GM19328 (cell line): ENCODE results near the gene FAM20C.
"Not testable (repeated sequence)": the region's sequence is repeated elsewhere in the genome, so short reads cannot be mapped to it uniquely, and the experiment has no call there.

Source experiments
- ATAC-seq: cut with Tn5 transposase; IDR thresholded peaks from one replicate; pipeline ENCODE4 v1.9.1; 2021; ENCODE audit warnings: mild to moderate bottlenecking, moderate library complexity; ENCODE audit not compliant: unreplicated experiment

Gene FAM20C

DNA sequence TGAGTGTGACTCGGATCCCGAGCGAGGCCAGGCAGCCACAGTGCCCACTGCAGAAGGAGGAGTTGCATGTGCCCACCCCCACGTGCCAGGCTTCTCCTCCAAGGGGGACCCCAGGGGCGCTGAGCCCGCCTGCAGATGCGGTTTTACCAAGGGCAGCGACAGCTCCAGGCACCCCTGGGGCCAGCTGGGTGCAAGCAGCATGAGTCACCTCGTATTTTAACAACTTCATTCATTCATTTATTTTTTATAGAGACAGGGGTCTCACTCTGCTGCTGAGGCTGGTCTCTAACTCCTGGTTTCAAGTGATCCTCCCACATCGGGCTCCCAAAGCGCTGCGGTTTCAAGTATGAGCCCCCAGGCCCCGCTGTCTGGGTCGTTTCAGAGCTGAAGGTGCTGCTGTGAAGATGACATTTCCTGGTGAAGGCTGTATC is 96.3 kb downstream of the FAM20C start:
- ATAC-seq = no peak

GRCh38 chr7:289209-289755 is 96.9 kb downstream of the FAM20C start:
- ATAC-seq = no peak

- ATAC-seq = no peak
These were observed 97.6 kb downstream of the FAM20C start, which contains the start of gene FOXL3 for GRCh38 chr7:289756-290553. Gene FOXL3 (plus strand): TSS chr7:290170. CDS start chr7:290170, 0 bp downstream.

DNA sequence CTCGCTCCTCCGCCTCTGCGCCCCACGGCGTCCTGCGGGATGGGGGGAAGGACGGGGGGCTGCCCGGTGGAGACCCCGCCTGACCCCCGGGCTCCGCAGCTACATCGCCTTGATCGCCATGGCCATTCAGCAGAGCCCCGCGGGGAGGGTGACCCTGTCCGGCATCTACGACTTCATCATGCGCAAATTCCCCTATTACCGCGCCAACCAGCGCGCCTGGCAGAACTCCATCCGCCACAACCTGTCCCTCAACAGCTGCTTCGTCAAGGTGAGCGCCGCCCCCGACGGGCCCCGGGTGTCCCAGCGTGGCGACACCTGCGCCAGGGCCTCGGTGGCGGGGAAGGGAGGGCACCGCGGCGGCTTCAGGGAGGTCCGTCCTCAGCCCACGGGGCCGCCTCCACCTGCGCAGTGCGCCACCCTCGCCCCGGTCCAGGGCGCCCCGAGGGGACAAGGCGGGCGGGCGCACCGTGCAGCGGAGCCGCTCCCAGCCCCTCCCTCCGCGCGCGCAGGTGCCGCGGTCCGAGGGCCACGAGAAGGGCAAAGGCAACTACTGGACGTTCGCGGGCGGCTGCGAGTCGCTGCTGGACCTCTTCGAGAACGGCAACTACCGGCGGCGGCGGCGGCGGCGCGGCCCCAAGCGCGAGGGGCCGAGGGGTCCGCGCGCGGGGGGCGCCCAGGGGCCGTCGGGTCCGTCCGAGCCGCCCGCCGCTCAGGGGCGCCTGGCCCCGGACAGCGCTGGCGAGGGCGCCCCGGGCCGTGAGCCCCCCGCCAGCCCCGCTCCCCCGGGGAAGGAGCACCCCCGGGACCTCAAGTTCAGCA is 98.4 kb downstream of the FAM20C start:
- ATAC-seq = no peak

DNA sequence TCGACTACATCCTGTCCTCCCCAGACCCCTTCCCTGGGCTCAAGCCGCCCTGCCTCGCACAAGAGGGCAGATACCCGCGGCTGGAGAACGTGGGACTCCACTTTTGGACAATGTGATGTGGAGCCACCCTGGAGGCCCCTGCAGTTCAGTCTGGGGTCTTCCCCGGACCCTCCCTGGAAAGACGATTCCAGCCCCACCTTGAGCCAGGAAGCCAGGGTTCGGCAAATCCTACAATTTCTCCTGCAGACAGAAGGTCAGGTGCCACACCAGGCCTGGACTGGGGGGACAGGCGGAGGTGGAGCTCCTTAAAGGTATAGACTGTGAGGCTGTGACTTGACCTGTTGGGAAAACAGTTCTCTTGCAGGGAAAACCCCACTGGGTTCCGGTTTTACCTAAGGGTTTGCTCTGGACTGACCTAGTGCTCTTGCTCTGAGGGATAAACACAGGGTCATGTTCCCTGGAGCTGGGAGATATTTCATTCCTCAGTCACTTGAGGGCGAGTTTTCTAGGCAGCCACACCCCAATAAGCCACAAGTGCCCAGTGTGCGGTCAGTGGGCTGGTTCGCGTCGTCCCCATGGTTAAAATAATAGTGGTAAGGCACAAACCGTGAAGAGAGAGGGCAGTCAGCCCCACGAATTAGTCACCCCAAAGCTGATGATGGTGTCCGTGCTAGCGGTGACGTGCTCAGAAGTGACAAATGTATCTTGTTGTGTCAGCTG is 99.2 kb downstream of the FAM20C start:
- ATAC-seq = no peak

DNA sequence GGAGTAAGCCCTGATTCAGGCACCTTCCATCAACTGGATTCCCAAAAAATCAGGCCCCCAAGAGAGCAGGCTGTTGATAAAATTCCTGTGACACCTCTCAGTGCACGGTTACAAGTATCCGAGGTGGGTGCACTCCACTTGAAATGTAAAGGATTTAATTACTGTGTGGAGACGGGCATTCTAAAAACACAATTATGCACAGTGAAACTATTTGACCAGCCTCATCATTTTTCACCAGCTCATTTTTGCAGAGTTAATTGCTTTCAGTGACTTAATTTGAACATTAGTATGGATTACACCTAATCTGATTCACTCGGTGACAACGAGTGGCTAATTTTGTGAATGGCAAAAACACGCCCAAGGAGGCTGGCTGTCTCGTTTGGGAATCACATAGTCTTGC is 99.9 kb downstream of the FAM20C start:
- no peak for ATAC-seq

GRCh38 chr7:292826-293225 is 100.5 kb downstream of the FAM20C start:
- no peak for ATAC-seq

DNA sequence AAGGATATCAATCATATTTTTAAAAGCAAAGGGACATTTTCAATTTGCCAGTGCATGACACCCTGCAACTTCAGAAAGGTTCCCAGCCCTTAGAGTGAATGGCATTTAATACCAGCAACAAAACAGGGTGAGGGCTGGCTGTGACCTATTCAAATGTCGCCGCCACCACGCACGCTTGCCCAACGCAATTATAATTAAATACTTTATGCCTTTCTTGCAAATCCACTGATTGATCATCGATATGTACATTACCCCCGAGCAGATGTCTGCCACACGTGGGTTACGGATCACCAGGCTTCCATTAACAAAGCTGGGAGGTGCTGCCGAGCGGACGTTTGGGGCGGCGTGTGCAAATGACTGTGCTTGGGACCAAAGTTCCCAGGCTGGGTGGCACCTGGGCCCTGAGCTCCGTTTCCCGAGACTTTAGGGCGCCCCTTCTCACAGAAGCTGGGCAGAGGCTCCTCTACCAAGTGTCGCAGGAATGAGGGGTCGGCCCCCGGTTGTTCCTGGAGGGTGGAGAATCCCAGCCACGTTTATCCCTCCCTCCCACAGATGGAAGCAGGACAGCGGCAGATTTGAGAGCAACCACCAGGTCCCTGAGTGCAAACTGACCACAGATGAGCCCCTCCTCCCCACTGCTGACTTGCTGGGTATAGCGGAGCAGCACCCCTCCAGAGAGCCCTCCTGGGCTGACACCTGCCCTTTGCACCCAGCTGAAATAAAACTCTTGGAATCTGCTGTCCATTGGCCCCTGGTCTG is 101.5 kb downstream of the FAM20C start:
- no peak for ATAC-seq

DNA sequence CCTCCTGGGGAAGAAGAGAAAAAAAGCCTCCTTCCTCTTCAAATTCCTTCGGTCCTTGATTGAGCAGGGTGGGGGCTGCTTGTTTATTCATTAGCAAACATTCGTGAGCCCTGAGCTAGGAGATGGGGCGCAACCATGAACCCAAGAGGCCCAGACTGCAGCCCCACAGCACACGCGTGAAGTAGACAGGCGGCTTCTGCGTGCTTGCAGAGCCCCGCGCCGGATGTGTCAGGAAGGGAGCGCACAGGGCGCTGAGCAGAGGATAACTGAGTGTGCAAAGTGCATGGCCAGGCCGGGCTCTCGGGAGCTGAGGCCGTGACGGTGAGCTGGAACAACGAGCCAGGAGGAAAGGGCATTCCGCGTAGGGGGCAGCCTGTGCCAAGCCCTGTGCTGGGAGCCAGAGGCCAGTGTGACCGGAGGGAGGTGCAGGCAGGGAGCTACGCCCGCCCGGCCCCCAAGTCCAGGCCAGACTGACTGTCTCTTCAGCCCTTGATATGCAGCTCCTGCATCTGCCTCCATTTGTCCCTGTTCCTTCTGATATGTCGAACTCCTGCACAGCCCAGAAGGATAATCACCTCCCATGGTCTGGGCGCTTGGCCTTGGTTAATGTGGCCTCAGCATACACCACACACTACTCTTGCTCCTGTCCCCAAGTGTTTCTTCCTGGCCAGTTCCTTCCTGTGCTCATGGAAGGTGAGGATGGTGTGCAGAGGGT is 102.2 kb downstream of the FAM20C start:
- ATAC-seq = no peak

DNA sequence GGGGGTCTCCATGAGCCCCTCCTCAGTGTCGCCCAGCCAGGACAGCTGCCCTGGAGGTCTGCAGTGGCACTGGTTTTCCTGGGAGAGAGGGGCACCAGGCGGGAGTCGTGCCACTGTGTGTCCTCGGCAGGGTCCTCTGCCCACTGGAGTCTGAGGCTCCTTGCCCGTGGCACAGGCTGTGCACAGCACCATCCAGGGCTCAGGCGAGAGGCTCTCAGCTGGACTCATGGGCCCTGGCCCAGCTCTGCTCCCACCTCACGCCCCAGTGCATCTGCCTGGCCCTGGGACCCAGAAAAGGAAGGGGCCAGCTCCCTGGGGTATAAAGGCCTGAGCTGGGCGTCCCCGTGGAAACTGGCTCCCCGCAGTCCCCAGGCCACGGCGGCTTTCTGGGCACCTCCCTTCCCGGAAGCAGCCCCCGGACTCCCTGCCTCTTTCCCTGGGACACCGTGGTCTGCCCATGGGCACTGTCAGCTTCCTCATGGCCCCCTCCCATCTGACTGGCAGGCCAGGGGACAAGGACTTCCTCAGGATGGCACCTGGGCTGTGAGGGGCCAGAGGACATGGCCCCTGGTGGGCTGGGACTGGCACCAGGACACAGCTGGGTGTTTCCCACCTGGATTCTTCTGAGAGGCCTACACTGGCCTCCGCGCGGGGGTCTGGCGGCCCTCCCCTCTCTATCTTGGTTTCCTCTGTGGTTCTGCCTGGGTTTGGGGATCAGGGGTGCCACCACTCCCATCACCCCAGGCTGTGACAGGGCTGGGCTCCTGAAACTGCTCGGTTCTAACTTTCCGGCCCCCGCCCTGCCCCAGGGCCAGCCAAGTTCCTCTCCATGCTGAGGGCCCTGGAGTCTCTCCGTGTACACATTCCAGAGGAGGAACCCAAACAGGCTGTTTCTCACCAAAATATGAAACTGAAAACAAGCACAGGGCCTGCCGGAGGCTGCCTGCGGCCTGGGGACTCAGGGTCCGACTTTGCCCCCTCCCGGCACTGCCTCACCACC is 103.1 kb downstream of the FAM20C start:
- no peak for ATAC-seq

DNA sequence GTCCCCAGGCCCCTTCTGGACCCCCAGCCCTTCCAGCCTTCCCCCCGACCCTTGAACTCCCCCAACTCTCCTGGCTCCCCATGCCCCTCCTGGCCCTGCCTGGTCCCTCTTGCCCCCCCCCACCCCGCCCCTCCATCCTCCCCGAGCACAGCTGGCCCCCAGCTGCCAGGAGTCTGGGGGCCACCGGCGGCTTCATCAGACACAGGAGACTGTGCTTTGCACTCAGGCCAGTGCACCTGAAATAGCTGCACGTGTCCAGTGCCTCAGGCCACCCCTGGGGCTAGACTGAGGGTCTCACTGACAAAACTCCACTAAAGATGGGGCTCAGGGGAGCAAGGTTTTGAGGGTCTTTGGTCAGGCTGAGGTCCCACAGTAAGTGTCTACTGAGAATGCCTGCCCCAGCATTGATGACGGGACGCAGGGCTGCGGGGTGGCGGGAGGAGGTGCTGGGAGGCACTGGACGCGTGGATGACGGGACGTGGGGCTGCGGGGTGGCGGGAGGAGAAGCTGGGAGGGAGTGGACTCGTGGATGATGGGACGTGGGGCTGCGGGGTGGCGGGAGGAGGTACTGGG is 104.1 kb downstream of the FAM20C start:
- ATAC-seq = no peak

GRCh38 chr7:297141-297540 is 104.8 kb downstream of the FAM20C start:
- ATAC-seq = not testable (repeated sequence)

DNA sequence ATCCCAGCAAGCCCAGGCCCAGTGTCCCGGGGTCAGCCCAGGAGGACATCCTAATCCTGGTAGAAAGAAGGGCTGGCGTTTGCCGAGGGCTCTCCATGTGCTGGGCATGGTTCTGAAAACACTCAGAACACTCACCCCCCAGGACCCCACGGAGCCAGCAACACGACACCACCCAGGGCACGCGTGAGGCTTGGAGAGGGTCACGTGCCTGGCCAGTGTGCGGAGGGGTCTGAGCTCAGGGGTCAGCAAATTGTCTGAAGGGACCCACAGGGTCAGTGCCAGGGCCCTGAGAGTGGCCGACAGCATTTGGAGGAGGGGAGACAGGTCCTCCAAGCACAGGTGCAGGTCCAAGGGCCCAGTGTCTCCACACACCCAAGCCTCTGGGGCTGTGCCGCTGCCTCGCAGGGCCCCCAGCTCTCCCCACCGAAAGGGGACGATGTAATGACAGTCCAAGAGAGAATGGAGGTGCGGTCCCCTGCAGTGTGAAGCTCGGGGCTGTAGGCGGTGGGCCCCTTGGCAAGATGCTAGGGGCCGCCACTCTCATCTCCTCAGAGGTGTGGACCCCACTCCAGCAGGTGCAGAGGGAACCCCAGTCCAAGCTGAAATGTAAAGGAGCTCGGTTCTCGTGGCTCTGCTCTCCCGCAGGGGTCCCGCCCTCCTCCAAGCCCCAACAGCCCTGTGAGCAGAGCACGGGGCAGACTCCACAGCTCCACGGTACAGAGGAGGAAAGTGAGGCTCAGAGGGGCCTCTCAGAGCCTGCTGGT is 105.4 kb downstream of the FAM20C start:
- ATAC-seq = no peak

DNA sequence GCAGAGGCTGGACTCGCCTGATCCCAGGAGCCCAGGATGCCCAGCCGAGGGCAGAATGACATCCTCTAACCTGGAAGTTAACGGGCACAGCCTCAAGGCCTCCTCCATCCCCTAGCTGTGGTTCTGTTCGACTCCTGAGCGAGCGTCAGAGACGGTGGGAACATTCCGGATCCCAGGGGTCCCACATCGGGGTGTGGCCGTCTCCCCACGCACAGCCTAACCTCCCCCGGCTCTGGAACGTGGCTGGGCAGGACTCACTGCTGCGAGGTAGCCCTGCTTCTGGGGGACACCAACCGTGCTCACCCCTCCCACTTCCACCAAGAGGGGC is 106.0 kb downstream of the FAM20C start:
- ATAC-seq = no peak

DNA sequence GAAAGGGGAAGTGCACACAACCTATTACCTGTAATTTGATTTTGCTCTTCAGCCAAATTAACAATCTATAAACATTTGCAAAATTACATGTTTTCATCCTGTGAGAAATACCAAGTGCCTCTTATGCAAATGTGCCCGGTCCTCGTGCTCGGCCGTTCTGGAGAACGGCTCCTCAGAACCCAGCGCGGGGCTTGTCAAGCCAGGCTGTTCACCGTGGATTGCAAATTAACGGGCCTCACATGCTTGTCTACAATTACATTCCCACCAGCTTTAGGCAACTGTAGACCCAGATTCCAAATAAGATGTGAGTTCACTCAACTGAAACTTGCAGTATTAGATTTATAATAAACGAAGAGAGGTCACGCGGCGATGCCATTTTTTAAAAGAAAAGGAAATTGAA is 106.4 kb downstream of the FAM20C start:
- no peak for ATAC-seq

DNA sequence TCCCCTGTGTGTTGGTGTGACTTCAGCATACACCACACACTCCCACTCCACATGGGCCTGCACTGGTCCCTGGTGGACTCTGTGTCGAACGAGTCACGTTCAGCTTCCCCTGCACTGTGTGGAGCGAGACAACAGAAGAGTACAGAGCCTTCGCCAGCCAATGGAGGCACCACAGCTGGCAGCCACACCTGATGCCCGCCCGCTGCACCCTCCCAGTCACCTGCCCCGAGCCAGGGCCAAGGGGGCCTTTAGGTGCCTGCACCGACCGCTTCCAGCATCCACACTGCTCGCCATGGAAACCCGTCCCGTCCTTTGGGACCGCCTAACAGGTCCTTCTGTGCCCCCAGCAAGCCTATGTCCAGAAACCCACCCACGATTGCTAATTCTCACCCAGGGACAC is 106.8 kb downstream of the FAM20C start:
- ATAC-seq = no peak

- no peak for ATAC-seq
These were observed 107.3 kb downstream of the FAM20C start for GRCh38 chr7:299628-300027.

DNA sequence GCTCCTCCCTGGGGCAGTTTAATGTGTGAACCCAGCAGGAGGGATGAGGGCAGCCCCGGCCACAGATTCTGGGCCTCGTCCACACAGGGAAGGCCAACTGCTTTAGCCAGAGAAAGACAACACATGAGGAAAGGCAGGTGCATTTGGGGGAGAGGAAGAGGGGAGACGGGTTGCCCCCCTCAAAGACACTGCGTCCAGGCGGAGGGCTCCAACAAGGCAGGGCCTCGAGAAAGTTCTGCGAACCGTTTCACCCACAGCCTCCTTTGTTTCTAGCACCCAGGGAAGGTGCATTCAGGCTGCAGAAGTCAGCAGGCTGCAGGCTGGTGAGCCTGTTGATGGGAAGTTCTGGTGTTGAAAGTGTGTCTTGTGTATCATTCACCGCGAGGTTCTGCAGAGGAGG is 107.7 kb downstream of the FAM20C start:
- ATAC-seq = no peak
